Hepatocyte (in vitro differentiated cells): ENCODE measurements around the gene MBP.

Source experiments
- CTCF ChIP-seq: fragments of 200-600 bp; sonication (generic); IDR thresholded peaks from 2 replicates; pipeline ENCODE4 v1.5.1; 2016; ENCODE audit warnings: antibody characterized with exemption, mild to moderate bottlenecking; ENCODE audit not compliant: poor library complexity
- EZH2phosphoT487 ChIP-seq: fragments of 200-600 bp; sonication (generic); IDR thresholded peaks from one replicate; pipeline ENCODE4 v1.6.1; 2018; ENCODE audit warnings: antibody characterized with exemption, mild to moderate bottlenecking, low read depth, moderate library complexity; ENCODE audit not compliant: unreplicated experiment, severe bottlenecking

- no peak for TF ChIP-seq CTCF
- TF ChIP-seq EZH2phosphoT487 = no peak
Observed at GRCh38 chr18:77025831-77026363, 106.7 kb downstream of the MBP start.
